NCI-H2081 treated with DMSO at 0.1 percent for 48 hours (cell line): Measurements from ENCODE around the gene ZG16.
"Not testable (repeated sequence)": the region's sequence is repeated elsewhere in the genome, so short reads cannot be mapped to it uniquely, and the experiment has no call there.

Source experiments
- DNase-seq: peaks from one replicate; lab custom pipeline; 2025; lab: John Stamatoyannopoulos, UW

Gene ZG16

DNA sequence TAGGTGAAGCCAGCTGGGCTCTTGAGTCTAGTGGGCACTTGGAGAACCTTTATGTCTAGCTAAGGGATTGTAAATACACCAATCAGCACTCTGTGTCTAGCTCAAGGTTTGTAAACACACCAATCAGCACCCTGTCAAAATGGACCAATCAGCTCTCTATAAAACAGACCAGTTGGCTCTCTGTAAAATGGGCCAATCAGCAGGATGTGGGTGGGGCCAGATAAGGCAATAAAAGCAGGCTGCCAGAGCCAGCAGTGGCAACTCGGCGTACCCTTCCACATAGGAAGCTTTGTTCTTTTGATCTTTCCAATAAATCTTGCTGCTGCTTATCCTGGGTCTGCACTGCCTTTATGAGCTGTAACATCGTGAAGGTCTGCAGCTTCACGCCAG is 29.3 kb upstream of the ZG16 start:
- not testable (repeated sequence) for DNase-seq

GRCh38 chr16:29753516-29753915 is 24.5 kb upstream of the ZG16 start:
- DNase-seq: no peak

DNA sequence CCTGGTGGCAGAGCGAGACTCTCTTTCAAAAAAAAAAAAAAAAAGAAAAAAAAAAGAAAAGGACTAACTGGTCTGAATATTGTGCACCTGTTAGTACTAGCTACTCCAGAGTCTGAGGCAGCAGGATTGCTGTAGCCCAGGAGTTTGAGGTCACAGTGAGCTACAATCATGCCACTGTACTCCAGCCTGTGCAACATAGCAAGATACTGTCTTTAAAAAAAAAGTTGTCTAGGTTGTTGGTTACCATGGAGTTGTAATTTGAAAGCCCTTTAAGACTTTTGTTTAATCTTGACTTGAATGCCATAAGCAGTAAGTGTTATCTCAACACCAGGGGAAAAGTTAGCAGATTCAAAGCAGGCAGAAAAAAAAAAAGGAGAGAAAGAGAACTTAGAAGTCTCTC is 21.4 kb upstream of the ZG16 start:
- DNase-seq: no peak

- DNase-seq: not testable (repeated sequence)
Observed at GRCh38 chr16:29757086-29757485, 21.0 kb upstream of the ZG16 start.

GRCh38 chr16:29757950-29758466 is 20.0 kb upstream of the ZG16 start:
- DNase-seq: no peak

- DNase-seq: no peak
Observed at GRCh38 chr16:29760567-29761279, 17.3 kb upstream of the ZG16 start.

DNA sequence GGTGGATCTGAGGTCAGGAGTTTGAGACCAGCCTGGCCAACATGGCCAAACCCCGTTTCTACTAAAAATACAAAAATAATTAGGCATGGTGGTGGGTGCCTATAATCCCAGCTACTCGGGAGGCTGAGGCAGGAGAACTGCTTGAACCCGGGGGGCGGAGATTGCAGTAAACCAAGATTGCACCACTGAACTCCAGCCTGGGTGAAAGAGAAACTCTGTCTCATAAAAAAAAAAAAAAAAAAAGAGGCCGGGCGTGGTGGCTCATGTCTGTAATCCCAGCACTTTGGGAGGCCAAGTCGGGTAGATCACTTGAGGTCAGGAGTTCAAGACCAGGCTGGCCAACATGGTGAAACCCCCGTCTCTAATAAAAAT is 16.8 kb upstream of the ZG16 start:
- DNase-seq: not testable (repeated sequence)

DNA sequence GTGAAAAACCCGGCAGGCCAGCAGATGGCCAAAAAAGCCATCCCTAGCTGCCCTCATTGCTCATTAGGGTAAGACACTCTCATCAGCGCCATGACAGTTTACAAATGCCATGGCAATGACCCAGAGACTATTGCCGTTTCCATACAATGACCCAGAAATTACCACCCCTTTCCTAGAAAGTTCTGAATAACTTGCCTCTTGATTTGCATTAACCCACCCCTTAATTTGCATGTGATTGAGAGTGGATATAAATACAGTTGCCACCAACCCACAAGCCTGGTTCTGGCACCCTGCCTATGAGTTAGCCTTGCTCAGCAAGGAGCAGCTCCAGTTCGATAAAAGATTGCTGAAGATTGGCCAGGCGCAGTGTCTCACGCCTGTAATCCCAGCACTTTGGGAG is 16.2 kb upstream of the ZG16 start:
- DNase-seq: no peak

DNA sequence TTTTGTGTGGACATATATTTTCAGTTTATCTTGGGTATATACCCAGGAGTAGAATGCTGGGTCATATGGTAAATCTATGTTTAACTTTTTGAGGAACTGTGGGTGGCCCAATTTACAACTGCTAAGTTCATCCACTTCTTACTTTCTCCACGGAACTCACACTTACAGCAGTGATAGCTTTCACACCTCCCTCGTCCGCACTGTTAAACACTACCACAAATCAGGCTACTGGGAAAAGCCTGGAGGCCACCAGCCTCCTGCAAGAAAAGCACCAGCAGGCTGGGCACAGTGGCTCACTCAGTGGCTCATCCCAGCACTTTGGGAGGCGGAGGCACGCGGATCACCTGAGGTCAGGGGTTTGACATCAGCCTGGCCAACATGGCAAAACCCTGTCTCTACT is 14.7 kb upstream of the ZG16 start:
- DNase-seq: no peak

DNA sequence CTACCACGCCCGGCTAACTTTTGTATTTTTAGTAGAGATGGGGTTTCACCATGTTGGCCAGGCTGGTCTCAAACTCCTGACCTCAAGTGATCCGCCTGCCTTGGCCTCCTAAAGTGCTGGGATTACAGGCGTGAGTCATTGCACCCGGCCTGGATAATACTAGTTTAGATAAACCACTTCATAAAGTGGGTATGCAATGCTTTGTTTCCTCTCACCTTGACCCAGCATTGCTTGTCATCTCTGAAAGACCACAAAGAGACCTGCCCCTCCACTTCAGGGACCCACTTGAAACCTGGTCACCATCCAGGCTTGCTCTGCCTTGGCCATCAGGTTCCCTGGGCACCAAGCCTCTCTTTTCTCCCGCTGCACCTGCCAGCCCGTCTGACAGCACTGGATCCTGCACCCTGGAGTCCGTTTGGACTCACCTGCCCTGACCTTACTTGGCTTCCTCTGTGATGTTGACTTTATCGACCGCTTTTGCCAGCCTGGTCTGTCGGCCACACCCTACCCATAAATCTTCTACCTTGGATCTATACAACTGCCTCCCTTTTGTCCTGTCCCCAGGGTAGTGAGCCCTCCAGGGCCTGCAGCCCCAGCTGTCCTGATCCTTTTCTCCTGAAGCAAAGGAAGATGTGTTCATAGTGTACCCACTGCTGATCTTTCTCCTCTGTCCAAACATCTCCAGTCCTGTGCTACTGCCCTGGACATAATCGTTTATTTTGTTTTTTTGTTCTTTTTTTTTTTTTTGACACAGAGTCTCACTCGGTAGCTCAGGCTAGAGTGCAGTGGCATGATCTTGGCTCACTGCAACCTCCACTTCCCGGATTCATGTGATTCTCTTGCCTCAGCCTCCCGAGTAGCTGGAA is 12.7 kb upstream of the ZG16 start:
- DNase-seq: no peak

DNA sequence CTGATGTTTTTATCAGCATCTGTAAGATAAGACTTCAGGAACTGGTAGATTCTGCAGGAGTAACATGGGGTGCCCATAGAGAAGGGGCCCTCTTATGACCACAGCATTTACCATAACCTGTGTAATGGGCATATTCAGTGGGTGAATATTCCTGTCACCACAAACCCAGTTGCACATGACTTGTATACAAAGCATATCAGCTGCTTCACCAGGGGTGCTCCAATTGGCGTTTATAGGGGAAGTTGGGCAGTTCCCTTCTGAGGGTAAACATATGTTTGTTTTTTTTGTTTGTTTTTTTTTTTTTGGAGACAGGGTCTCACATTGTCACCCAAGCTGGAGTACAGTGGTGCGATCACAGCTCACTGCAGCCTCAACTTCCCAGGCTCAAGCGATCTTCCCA is 11.5 kb upstream of the ZG16 start:
- DNase-seq: no peak

DNA sequence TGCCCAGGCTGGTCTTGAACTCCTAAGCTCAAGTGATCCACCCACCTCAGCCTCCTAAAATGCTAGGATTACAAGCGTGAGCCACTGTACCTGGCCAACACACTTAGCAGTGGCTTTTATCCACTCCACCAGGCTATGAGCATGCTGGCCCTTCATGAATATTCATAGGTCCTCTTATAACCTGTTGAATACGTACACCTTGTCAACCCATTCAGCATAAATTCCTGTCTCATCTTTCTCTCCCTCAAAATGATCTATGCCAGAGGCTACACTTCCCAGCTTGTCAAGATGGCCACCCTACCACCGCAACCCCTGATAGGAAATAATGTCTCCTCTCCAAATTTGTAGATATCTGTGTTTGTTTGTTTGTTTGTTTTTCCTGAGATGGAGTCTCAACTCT is 11.0 kb upstream of the ZG16 start:
- no peak for DNase-seq

GRCh38 chr16:29769507-29769906 is 8.5 kb upstream of the ZG16 start:
- no peak for DNase-seq

DNA sequence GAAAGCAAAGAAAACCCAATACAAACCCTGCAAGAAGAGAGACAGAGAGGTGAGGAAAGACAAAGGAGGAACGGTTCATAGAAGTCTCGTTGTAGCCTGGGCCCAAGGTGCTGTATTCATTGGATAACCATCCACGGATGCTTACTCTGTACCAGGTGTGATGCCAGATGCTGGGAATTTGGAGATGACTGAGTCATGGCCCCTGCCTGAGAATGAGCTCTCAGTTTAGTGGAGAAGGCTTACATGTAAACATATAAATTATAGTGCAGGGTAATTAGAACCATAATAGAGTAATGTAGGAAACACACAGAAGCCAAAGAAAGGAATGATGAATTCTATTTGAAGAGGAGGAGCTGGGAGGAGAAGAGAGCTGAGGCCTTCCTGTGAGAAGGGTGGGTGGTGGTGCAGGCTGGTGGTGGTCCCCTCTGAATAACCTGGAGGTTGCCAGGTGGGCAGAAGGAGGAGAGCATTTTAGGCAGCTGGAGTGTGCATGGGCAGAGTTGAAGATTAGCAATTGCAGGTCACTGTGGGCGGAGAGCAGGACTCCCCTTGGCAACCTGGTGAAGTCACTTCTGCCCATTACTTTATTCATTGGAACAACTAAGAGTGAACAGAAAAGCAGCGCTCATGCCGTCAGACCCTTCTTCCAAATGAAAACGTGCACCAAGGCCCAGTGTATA is 7.7 kb upstream of the ZG16 start:
- peak; percentile 10 for DNase-seq

DNA sequence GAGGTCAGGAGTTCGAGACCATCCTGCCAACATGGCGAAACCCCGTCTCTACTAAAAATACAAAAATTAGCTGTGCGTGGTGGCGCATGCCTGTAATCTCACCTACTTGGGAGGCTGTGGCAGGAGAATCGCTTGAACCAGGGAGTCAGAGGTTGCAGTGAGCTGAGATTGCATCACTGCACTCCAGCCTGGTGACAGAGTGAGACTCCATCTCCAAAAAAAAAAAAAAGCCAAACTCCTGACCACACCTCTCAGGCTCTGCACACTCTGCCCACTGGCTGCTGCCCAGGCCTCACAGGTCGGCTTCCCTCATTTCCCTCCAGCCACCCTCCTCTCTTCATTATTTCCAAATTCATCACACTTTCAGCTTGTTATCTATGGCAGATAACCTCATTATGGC is 5.7 kb upstream of the ZG16 start:
- DNase-seq: not testable (repeated sequence)

GRCh38 chr16:29774730-29775129 is 3.3 kb upstream of the ZG16 start:
- no peak for DNase-seq

DNA sequence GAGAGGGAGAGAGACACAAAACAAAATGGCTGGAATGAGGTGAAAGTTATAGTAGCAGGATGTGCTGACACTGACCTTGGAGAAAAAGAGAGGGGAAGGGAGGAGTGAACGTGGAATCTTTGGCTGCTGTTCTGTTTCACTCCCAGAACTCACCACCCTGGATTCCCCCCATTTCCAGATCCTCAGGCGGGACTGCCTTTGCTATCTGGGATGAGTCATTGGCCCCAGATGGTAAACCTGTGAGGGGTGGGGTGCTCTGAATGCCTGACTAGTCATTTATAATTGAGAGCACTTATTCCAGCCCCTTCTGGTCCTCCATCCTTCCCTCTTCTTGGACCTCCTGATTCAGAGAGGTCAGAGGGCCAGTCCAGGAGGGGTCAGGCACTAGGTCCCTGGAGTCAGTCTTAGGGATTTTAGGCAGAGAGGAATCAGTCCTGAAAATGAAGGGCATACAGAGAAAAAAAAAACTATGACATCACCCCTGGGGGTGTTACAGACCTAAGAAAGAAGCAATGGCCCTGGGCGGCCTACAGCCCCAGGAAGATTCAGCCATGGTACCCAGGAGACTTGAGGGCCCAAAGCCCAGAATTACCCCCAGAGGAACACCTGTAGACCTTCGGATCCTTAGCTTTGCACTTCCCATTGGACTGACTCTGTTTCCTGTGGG is 2.2 kb upstream of the ZG16 start:
- DNase-seq: no peak

DNA sequence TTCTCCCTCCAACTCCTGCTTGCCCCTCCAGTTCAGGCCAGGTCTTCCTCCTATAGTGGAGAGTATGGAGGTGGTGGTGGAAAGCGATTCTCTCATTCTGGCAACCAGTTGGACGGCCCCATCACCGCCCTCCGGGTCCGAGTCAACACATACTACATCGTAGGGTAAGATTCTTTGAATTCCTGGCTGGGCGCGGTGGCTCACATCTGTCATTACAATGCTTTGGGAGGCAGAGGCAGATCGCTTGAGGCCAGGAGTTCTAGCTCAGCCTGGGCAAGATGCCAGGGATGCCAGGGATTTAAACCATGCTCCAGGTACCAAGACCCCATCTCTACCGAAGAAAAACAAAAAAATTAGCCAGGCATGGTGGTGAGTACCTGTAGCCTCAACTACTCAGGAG is 1.4 kb downstream of the ZG16 start:
- no peak for DNase-seq

DNA sequence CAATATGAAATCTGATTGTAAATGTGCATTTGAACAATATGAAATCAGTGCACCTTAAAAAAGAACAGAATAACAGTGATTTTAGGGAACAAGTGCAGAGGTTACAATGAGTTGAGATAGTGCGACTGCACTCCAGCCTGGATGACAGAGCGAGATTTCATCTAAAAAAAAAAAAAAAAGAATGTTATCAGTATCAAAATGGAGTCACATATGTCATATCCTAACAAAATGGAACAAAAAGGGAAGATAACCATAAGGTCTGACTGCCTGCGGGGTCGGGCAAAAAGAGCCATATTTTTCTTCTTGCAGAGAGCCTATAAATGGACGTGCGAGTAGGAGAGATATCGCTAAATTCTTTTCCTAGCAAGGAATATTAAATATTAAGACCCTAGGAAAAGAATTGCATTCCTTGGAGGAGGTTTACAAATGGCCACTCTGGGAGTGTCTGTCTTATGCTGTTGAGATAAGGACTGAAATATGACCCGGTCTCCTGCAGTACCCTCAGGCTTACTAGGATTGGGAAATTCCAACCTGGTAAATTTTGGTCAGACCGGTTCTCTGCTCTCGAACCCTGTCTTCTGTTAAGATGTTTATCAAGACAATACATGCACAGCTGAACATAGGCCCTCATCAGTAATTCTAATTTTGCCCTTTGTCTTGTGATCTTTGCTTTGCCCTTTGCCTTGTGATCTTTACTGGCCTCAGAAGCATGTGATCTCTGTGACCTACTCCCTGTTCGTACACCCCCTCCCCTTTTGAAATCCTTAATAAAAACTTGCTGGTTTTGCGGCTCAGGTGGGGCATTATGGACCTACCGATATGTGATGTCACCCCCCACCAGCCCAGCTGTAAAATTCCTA is 5.3 kb downstream of the ZG16 start:
- not testable (repeated sequence) for DNase-seq

DNA sequence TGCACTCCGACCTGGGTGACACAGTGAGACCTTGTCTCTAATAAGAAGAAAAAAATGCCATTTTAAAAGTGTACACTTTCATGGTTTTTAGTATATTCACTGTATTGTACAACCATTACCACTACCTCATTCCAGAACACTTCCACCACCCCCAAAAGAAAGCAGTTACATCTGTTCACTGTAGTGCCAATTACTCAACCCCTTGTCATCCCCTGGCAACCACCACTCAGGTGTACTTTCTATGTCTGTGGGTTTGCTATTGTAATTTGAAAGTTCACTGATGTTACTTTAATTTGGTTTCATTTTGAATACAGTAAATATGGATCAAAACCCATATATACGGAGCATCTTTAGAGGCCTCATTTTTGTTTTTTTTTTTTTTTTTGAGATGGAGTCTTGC is 6.1 kb downstream of the ZG16 start:
- DNase-seq: no peak

DNA sequence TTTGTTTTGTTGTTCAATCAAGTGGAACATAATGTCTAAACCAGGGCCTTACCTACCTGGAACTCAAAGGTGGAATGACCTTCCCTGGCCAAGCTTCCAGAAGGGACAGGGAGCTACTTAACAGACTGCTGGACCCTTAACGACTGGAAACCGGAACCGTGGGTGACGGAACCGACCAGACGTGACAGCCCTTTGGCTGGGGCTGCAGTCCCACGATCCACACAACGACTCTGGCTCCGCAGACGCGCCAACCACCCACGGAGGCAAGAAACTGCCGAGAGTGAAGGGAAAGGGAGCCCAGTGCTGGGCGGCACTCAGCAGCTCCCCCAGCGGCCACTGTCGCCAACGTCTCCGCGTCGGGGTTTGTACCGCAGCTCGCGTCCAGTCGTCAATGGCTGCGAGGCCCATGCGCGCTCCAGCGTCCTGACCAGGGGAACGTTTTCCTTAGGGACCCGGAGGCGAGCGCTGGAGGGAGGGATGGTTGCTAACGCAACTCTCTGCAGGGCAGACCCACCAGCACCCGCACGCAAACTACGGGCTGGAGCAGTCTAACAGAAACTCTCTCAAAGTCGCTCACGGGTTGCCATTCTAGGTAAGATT is 6.9 kb downstream of the ZG16 start:
- no peak for DNase-seq
